Karpas-422 (cell line): ENCODE results near the gene AMBRA1. TPM values are rescaled to one million over a fixed set of nuclear protein-coding genes. Genes with fewer than 3 reads are reported as not detected.

Experiments
- DNase-seq: peaks from one replicate; pipeline ENCODE4 v3.0.0-alpha.2; 2015
- H2AFZ ChIP-seq: fragments of 200-600 bp; sonication (generic); 2 replicates; pipeline ENCODE4 v1.6.1; 2014; ENCODE audit warnings: antibody characterized with exemption, low read length, mixed read lengths
- H3K27ac ChIP-seq: fragments of 200-600 bp; sonication (generic); 2 replicates; pipeline ENCODE4 v1.5.1; 2014; ENCODE audit warnings: mild to moderate bottlenecking, low read length, moderate library complexity
- H3K27me3 ChIP-seq: fragments of 200-600 bp; sonication (generic); 2 replicates; pipeline ENCODE4 v1.6.1; 2014; ENCODE audit warnings: low read length, mixed read lengths
- H3K36me3 ChIP-seq: fragments of 200-600 bp; sonication (generic); 2 replicates; pipeline ENCODE4 v1.6.1; 2014; ENCODE audit warnings: low read length, mixed read lengths; ENCODE audit not compliant: insufficient read depth
- H3K4me1 ChIP-seq: fragments of 200-600 bp; sonication (generic); 2 replicates; pipeline ENCODE4 v1.6.1; 2014; ENCODE audit warnings: mild to moderate bottlenecking, low read length, mixed read lengths
- H3K4me2 ChIP-seq: fragments of 200-600 bp; sonication (generic); 2 replicates; pipeline ENCODE4 v1.6.1; 2014; ENCODE audit warnings: low read length, low read depth, mild to moderate bottlenecking; ENCODE audit not compliant: poor library complexity, severe bottlenecking
- H3K4me3 ChIP-seq: fragments of 200-600 bp; sonication (generic); 2 replicates; pipeline ENCODE4 v1.5.1; 2014; ENCODE audit warnings: mild to moderate bottlenecking, antibody characterized with exemption, low read length, mixed read lengths
- H3K79me2 ChIP-seq: fragments of 200-600 bp; sonication (generic); 2 replicates; pipeline ENCODE4 v1.6.1; 2014; ENCODE audit warnings: mild to moderate bottlenecking, low read length, mixed read lengths
- H3K9ac ChIP-seq: fragments of 200-600 bp; sonication (generic); 2 replicates; pipeline ENCODE4 v1.6.0; 2014; ENCODE audit warnings: low read length
- H3K9me2 ChIP-seq: fragments of 200-600 bp; sonication (generic), shearing (Covaris generic); replicated peaks from 2 replicates; pipeline ENCODE4 v1.6.0; 2014; ENCODE audit warnings: mild to moderate bottlenecking, low read length, moderate library complexity; ENCODE audit not compliant: insufficient read depth
- H3K9me3 ChIP-seq: fragments of 300-700, 200-600 bp; sonication (generic); 2 replicates; pipeline ENCODE4 v1.6.1; 2014; ENCODE audit warnings: low read length, mixed read lengths
- H4K20me1 ChIP-seq: fragments of 200-600 bp; sonication (generic); 2 replicates; pipeline ENCODE4 v1.6.1; 2014; ENCODE audit warnings: mild to moderate bottlenecking, antibody characterized with exemption, low read length, low read depth; ENCODE audit not compliant: insufficient read depth
- total RNA-seq: library from RNA; depleted of rRNA; stranded (reverse); fragments of >200 nt; shearing (Covaris generic); gene quantifications from 2 replicates; pipeline ENCODE4 v1.2.3, GENCODE V29; 2014; ENCODE audit warnings: low replicate concordance; rRNA removed

Gene AMBRA1
- 26.2 and 30.3 TPM in 2 replicates for total RNA-seq

DNA sequence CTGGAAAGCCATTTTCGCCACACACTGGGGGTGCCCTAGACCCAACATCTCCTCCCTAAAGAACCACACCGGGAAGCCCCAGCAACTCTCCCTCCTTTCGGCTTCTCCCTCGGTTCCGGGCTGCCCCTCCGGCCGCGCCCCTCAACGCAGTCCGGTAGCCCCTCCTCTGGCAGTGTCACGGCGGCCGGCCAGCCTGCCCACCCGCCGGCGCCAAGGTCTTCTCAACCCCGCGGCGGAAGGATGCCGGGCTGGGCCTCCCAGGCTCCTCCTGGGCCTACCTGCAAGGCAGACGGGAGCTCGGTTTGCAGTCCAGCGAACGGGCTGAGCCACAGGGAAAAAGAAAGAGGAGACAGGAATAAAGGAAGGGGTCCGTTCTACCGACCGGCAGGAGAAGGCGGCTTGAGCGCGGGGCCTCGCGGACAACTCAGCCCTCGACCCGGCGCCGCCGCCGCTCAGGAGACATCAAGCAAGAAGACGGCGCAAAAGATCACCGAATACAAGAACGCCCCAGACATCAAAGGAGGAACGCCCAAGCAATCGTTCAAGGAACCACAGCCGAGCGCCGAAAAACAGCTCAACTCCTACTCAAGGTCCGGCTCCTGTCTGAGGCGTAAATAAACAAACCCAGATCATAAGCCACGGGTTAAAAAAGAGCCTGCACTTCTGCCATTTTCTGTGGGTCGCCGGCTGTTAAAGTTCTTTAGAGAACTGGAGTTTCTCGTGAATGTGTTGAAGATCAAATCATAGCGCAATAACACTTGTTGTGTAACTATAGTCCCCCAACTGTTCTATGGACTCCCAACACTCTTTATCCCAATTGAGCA, at the start of gene AMBRA1:
Gene AMBRA1 (minus strand): TSS at position 474 of the 824 bp plus-strand sequence. CDS start 45,643 bp downstream, outside the sequence.
- H3K27ac ChIP-seq = peak within 1 kb of the TSS; percentile 54
- peak within 1 kb of the TSS; percentile 75 for H3K9ac ChIP-seq
- no peaks in the 10 kb centered on the region for H3K9me2 ChIP-seq
- H3K9me3 ChIP-seq = no peaks in the 10 kb centered on the region
- peak; percentile 95 for DNase-seq
- H3K4me2 ChIP-seq = peak within 1 kb of the TSS; percentile 88
- peaks cover 8% of the 10 kb centered on the region; the same call in 1 of the 2 replicates for H4K20me1 ChIP-seq
- H3K4me3 ChIP-seq = peak within 1 kb of the TSS; percentile 79
- peak within 1 kb of the TSS; percentile 40 for H2AFZ ChIP-seq
- no peaks in the 10 kb centered on the region for H3K27me3 ChIP-seq
- H3K79me2 ChIP-seq = peaks cover 51% of the 10 kb centered on the region
- H3K36me3 ChIP-seq = no peaks in the 10 kb centered on the region
- peaks cover 30% of the 10 kb centered on the region for H3K4me1 ChIP-seq

- Histone ChIP-seq H3K4me3 (no peak overlapping the region), H3K27ac (no peak overlapping the region), H3K9me3 (no peaks in the 10 kb centered on the region), H4K20me1 (no peaks in the 10 kb centered on the region), H3K79me2 (peaks cover 15% of the 10 kb centered on the region), H3K4me1 (no peaks in the 10 kb centered on the region), H2AFZ (no peak overlapping the region), H3K36me3 (peaks cover 4% of the 10 kb centered on the region), H3K27me3 (no peaks in the 10 kb centered on the region), H3K9me2 (no peaks in the 10 kb centered on the region), H3K4me2 (no peak overlapping the region), H3K9ac (no peak overlapping the region)
- DNase-seq = no peak
These were observed 49.7 kb upstream of the AMBRA1 start for GRCh38 chr11:46643531-46643930.

- Histone ChIP-seq H3K4me2 (no peak overlapping the region), H2AFZ (no peak overlapping the region), H3K79me2 (peaks cover 21% of the 10 kb centered on the region), H3K9ac (no peak overlapping the region), H3K27me3 (no peaks in the 10 kb centered on the region), H3K4me1 (no peaks in the 10 kb centered on the region), H3K9me3 (no peaks in the 10 kb centered on the region), H3K4me3 (no peak overlapping the region), H3K9me2 (no peaks in the 10 kb centered on the region), H3K27ac (no peak overlapping the region), H3K36me3 (peaks cover 4% of the 10 kb centered on the region), H4K20me1 (no peaks in the 10 kb centered on the region)
- DNase-seq = no peak
These were observed 49.0 kb upstream of the AMBRA1 start for GRCh38 chr11:46642627-46643335.

DNA sequence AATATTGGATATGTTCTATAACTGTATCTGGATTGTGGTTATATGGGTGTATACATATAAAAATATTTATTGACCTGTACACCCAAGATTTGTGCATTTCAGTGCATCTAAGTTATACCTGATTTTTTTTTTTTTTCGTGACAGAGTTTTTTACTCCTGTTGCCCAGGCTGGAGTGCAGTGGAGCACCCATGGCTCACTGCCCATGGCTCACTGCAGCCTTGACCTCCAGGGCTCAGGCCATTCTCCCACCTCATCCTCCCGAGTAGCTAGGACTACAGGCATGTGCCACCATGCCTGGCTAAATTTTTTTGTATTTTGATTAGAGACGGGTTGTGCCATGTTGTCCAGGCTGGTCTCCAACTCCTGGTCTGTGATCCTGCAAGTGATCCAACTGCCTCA, 47.8 kb upstream of the AMBRA1 start:
- Histone ChIP-seq H3K4me1 (no peaks in the 10 kb centered on the region), H3K4me3 (no peak overlapping the region), H3K27ac (no peak overlapping the region), H2AFZ (no peak overlapping the region), H3K9me3 (no peaks in the 10 kb centered on the region), H3K9ac (no peak overlapping the region), H3K36me3 (peaks cover 6% of the 10 kb centered on the region), H3K27me3 (no peaks in the 10 kb centered on the region), H3K79me2 (peaks cover 30% of the 10 kb centered on the region), H3K9me2 (no peaks in the 10 kb centered on the region), H4K20me1 (no peaks in the 10 kb centered on the region), H3K4me2 (no peak overlapping the region)
- no peak for DNase-seq

DNA sequence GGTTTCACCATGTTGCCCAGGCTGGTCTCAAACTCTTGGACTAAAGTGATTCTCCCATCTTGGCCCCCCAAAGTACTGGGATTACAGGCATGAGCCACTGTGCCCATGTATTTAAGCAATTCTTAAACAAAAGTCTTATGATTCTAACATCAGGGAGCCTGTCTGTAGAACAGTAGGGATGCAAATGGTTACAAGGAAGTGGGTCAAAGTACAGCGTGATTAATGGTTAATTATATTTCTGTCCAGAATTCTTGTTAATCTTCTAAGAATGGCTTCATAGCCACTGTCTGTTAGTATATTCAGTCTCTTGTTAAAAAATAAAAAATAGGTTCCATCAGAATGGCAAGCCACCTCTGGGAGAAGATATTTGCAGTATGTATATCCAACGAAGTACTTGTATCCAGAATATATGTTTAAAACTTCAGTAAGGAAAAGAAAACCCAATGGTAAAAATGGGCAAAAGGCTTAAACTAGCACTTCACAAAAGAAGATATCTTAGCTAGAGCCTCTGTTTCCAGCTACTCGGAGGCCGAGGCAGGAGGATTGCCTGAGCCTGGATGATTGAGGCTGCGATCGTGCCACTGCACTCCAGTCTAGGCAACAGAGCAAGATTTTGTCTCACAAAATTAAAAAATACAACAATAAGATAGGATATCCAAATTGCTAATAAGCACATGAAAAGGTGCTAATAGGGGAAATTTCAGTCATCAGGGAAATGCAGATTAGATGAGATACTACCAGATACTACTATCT, 46.4 kb upstream of the AMBRA1 start:
- Histone ChIP-seq H3K4me3 (no peak overlapping the region), H3K9ac (no peak overlapping the region), H4K20me1 (no peaks in the 10 kb centered on the region), H3K79me2 (peaks cover 30% of the 10 kb centered on the region), H3K27me3 (no peaks in the 10 kb centered on the region), H3K4me2 (no peak overlapping the region), H3K9me2 (no peaks in the 10 kb centered on the region), H2AFZ (no peak overlapping the region), H3K9me3 (no peaks in the 10 kb centered on the region), H3K27ac (no peak overlapping the region), H3K36me3 (peaks cover 6% of the 10 kb centered on the region), H3K4me1 (no peaks in the 10 kb centered on the region)
- DNase-seq = no peak

- Histone ChIP-seq H3K4me1 (no peaks in the 10 kb centered on the region), H2AFZ (no peak overlapping the region), H3K4me2 (no peak overlapping the region), H3K27me3 (no peaks in the 10 kb centered on the region), H4K20me1 (no peaks in the 10 kb centered on the region), H3K9me2 (no peaks in the 10 kb centered on the region), H3K79me2 (peaks cover 30% of the 10 kb centered on the region), H3K36me3 (peaks cover 6% of the 10 kb centered on the region), H3K4me3 (no peak overlapping the region), H3K9ac (no peak overlapping the region), H3K9me3 (no peaks in the 10 kb centered on the region), H3K27ac (no peak overlapping the region)
- DNase-seq = no peak
These were observed 45.5 kb upstream of the AMBRA1 start for GRCh38 chr11:46639197-46639839.

- peaks cover 2% of the 10 kb centered on the region for H3K36me3 ChIP-seq
- no peaks in the 10 kb centered on the region for H4K20me1 ChIP-seq
- no peak overlapping the region for H3K4me2 ChIP-seq
- no peak overlapping the region for H3K9ac ChIP-seq
- no peak overlapping the region for H3K4me3 ChIP-seq
- H3K9me2 ChIP-seq = no peaks in the 10 kb centered on the region
- no peaks in the 10 kb centered on the region for H3K4me1 ChIP-seq
- H3K27ac ChIP-seq = no peak overlapping the region
- H3K79me2 ChIP-seq = peaks cover 27% of the 10 kb centered on the region
- H3K27me3 ChIP-seq = no peaks in the 10 kb centered on the region
- DNase-seq = no peak
- H3K9me3 ChIP-seq = no peaks in the 10 kb centered on the region
- H2AFZ ChIP-seq = no peak overlapping the region
These were observed 43.7 kb upstream of the AMBRA1 start for GRCh38 chr11:46637546-46637945.
